ENCODE data around the gene GON7. TPM values are rescaled to one million over a fixed set of nuclear protein-coding genes. Genes with fewer than 3 reads are reported as not detected.

Gene GON7
- total and polyA plus RNA-seq, 11 donors = 10.3 to 27.4 (median 17.2) TPM

DNA sequence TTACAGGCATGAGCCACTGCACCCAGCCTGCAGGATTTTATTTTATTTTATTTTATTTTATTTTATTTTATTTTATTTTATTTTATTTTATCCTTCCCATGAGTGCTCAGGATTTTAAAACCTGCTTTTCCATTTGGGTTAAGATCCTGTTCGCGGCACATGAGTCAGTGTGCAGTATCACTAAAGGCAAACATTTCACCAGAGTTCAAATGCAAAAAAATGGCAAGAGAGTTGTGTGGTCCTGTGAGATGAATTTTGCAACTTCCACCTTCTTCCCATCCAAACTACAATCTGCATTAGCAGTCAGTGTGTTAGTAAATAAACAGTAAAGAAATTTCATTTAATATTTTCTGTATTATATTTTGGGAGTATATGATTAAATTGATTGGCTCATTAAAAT is 51.2 kb downstream of the GON7 start:
- H3K36me3 ChIP-seq = no peaks in the 10 kb centered on the region
- DNase-seq (no peak), ATAC-seq (no peak)
- no peaks in the 10 kb centered on the region for H3K27me3 ChIP-seq
- no peak overlapping the region for H3K4me3 ChIP-seq
- H3K9me3 ChIP-seq = no peaks in the 10 kb centered on the region
- intact Hi-C loops (cut with DNase I) = no loop called here
- 78 to 90% (median 89%) methylated on average over 2 of the region's 2 CpGs for WGBS, 4 donors
- no peak overlapping the region for H3K27ac ChIP-seq
- H3K4me1 ChIP-seq = peaks cover 0 to 5% (median 0%) of the 10 kb centered on the region in 12 donors
- TF ChIP-seq, protein P1, sequence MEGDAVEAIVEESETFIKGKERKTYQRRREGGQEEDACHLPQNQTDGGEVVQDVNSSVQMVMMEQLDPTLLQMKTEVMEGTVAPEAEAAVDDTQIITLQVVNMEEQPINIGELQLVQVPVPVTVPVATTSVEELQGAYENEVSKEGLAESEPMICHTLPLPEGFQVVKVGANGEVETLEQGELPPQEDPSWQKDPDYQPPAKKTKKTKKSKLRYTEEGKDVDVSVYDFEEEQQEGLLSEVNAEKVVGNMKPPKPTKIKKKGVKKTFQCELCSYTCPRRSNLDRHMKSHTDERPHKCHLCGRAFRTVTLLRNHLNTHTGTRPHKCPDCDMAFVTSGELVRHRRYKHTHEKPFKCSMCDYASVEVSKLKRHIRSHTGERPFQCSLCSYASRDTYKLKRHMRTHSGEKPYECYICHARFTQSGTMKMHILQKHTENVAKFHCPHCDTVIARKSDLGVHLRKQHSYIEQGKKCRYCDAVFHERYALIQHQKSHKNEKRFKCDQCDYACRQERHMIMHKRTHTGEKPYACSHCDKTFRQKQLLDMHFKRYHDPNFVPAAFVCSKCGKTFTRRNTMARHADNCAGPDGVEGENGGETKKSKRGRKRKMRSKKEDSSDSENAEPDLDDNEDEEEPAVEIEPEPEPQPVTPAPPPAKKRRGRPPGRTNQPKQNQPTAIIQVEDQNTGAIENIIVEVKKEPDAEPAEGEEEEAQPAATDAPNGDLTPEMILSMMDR (IDR thresholded peaks at IDR 0.05) = no peak
- no peak for TF ChIP-seq POLR2A (IDR thresholded peaks at IDR 0.05)

GRCh38 chr14:93153121-93153520 is 53.7 kb downstream of the GON7 start:
- peaks cover 0 to 13% (median 0%) of the 10 kb centered on the region in 12 donors for H3K4me1 ChIP-seq
- no peak overlapping the region for H3K4me3 ChIP-seq
- DNase-seq = no peak
- ATAC-seq = no peak
- no peaks in the 10 kb centered on the region for H3K9me3 ChIP-seq
- H3K27ac ChIP-seq = no peak overlapping the region
- H3K36me3 ChIP-seq = no peaks in the 10 kb centered on the region
- 77 to 88% (median 83%) methylated on average over 7 of the region's 7 CpGs for WGBS, 4 donors
- H3K27me3 ChIP-seq = no peaks in the 10 kb centered on the region
- intact Hi-C loops (cut with DNase I) = no loop called here
- TF ChIP-seq, protein P1 (IDR thresholded peaks at IDR 0.05) = no peak
- no peak for TF ChIP-seq POLR2A (IDR thresholded peaks at IDR 0.05)

Other genes with a start within 250 kb of the GON7 start
- gene ITPK1, start 91.1 kb downstream of the GON7 start, total RNA-seq = 100 to 1,000 TPM in 3 of 9 donors, 10 to 100 TPM in 6; 71.7 to 152 (median 91.0) TPM
- gene ITPK1, start 91.1 kb downstream of the GON7 start, polyA plus RNA-seq = 100 to 1,000 TPM in 1 of 2 donors, 10 to 100 TPM in 1; 44.5 to 158 TPM
- gene MOAP1, start 22.2 kb downstream of the GON7 start, total RNA-seq = 10 to 100 TPM; 45.7 to 87.0 (median 56.8) TPM
- 10 to 100 TPM; 26.6 to 36.7 TPM for gene MOAP1, start 22.2 kb downstream of the GON7 start, polyA plus RNA-seq
- gene LYSET, start 21.7 kb downstream of the GON7 start, total RNA-seq = 10 to 100 TPM in 8 of 9 donors, 1 to 10 TPM in 1; 8.8 to 29.3 (median 22.8) TPM
- gene LYSET, start 21.7 kb downstream of the GON7 start, polyA plus RNA-seq = 10 to 100 TPM; 20.5 to 23.4 TPM
- gene UBR7, start 191 bp upstream of the GON7 start, total RNA-seq = 10 to 100 TPM; 19.6 to 27.1 (median 23.3) TPM
- 10 to 100 TPM in 1 of 2 donors, 1 to 10 TPM in 1; 9.4 to 39.6 TPM for gene UBR7, start 191 bp upstream of the GON7 start, polyA plus RNA-seq
- 10 to 100 TPM; 10.6 to 34.0 (median 20.8) TPM for gene BTBD7, start 126.0 kb upstream of the GON7 start, total RNA-seq
- gene BTBD7, start 126.0 kb upstream of the GON7 start, polyA plus RNA-seq = 1 to 10 TPM; 7.2 to 8.7 TPM
- 1 to 10 TPM in 3 of 9 donors, under 1 TPM in 3, not detected in 3; 0.60 to 2.0 (median 0.89) TPM for gene COX8C, start 140.1 kb upstream of the GON7 start, total RNA-seq
- not detected for gene COX8C, start 140.1 kb upstream of the GON7 start, polyA plus RNA-seq
- under 1 TPM; 0.26 to 0.58 (median 0.44) TPM for gene UNC79, start 223.9 kb upstream of the GON7 start, total RNA-seq
- gene UNC79, start 223.9 kb upstream of the GON7 start, polyA plus RNA-seq = under 1 TPM; 0.04 to 0.15 TPM